Lung (tissue), 12 donors: ENCODE results near the gene DNAH3. TPM values are rescaled to one million over a fixed set of nuclear protein-coding genes. Genes with fewer than 3 reads are reported as not detected.

Experiments used
- ATAC-seq: fragments of 200-7000 bp; cut with Tn5 transposase; one replicate; pipeline ENCODE4 v1.9.1; 2020; ENCODE audit warnings: moderate number of reproducible peaks; ENCODE audit not compliant: insufficient read depth, low FRiP score
- DNase-seq, 3 donors: peaks; one replicate each; pipeline ENCODE4 v3.0.0-alpha.2; 2013 to 2017
- H3K27ac ChIP-seq, 2 donors: one replicate each; pipeline ENCODE4 v1.5.1; 2013; ENCODE audit warnings: mild to moderate bottlenecking in 2 of 2, moderate library complexity in 2 of 2, control low read depth in 1 of 2, inconsistent platforms in 1 of 2, low read depth in 1 of 2, low read length in 1 of 2
- H3K27me3 ChIP-seq, 3 donors: one replicate each; pipeline ENCODE4 v1.5.1; 2013; ENCODE audit warnings: low read length in 2 of 3; ENCODE audit not compliant: control insufficient read depth in 3 of 3, insufficient read depth in 3 of 3
- H3K36me3 ChIP-seq, 4 donors: one replicate each; pipeline ENCODE4 v1.5.1; 2013; ENCODE audit warnings: low read length in 4 of 4, mild to moderate bottlenecking in 1 of 4, moderate library complexity in 1 of 4; ENCODE audit not compliant: control insufficient read depth in 4 of 4, insufficient read depth in 4 of 4
- H3K4me1 ChIP-seq, 5 donors: one replicate each; pipeline ENCODE4 v1.5.1; 2013; ENCODE audit warnings: low read length in 5 of 5, mild to moderate bottlenecking in 2 of 5, moderate library complexity in 1 of 5; ENCODE audit not compliant: control insufficient read depth in 5 of 5, insufficient read depth in 5 of 5
- H3K4me3 ChIP-seq: one replicate; pipeline ENCODE4 v1.5.1; 2013; ENCODE audit warnings: mild to moderate bottlenecking, control low read depth, moderate library complexity
- H3K9ac ChIP-seq, 2 donors: one replicate each; pipeline ENCODE4 v1.5.1; 2013; ENCODE audit warnings: low read length in 2 of 2, control low read depth in 1 of 2; ENCODE audit not compliant: insufficient read depth in 1 of 2
- H3K9me3 ChIP-seq, 4 donors: one replicate each; pipeline ENCODE4 v1.5.1; 2013; ENCODE audit warnings: low read length in 3 of 4, mild to moderate bottlenecking in 1 of 4, moderate library complexity in 1 of 4; ENCODE audit not compliant: control insufficient read depth in 4 of 4, insufficient read depth in 3 of 4
- WGBS, 2 donors: extraction: QIAGEN DNeasy Blood & Tissue Kit; methylation state at CpG; one replicate each; pipeline ENCODE4 v1.1.7; 2013; 5-methylcytosine and 5-hydroxymethylcytosine counted together
- polyA plus RNA-seq, 2 donors: library from polyadenylated mRNA; stranded (reverse); fragments of 200-250 nt; gene quantifications; one replicate each; pipeline ENCODE4 v1.2.1, GENCODE V29; 2013
- total RNA-seq, 2 donors: library from RNA; depleted of rRNA in 1 of 2; stranded (reverse); fragments of >200 nt in 1 of 2; gene quantifications; one replicate each; pipeline ENCODE4 v1.2.1, GENCODE V29; 2014 to 2021
- TF ChIP-seq, protein P1 (sequence below): IDR thresholded peaks from 2 replicates; pipeline ENCODE4 v1.5.1; 2012; ENCODE audit warnings: mild to moderate bottlenecking; ENCODE audit errors: control extremely low read depth, extremely low read depth
- donor health status: control.
- donor health status: control.
- donor health status: Bipolar disorder and iron deficiency.
- donor health status: healthy.
- donor health status: DM: yes; HTN: yes; CAD: no.

Gene DNAH3
- total and polyA plus RNA-seq, 4 donors: 1.0 to 24.1 (median 12.8) TPM

DNA sequence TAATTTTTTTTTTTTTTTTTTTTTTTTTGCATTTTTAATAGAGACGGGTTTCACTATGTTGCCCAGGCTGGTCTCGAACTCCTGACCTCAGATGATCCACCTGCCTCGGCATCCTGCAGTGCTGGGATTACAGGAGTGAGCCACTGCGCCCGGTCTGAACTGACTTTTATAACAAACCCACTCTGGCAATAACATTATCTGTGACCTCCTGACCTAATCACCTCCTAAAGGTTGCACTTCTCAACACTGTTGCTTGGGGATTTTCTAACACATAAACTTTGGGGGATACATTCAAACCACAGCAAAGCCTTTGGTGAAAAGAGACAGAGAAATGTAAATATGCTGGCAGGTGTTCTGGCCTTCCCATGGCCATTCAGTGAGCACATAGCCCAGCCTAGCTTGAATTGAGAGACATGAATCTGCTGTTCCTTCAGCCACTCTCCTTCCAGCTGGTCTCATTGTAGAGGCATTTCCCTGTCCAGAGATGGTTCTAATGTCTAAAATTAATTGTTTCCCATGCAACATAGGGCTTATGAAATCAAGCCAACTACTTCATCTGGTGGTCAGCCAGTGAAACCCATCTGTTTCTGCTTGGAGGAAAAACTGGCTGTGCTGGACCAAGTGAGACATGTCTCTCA is 221.8 kb downstream of the DNAH3 start:
- no peaks in the 10 kb centered on the region for H3K27me3 ChIP-seq
- peaks cover 0 to 3% (median 0%) of the 10 kb centered on the region in 4 donors for H3K9me3 ChIP-seq
- peaks cover 0 to 9% (median 2%) of the 10 kb centered on the region in 4 donors for H3K36me3 ChIP-seq
- no peak overlapping the region for H3K4me3 ChIP-seq
- 91 to 97% methylated on average over 5 of the region's 5 CpGs for WGBS, 2 donors
- no peak overlapping the region for H3K9ac ChIP-seq
- H3K27ac ChIP-seq: no peak overlapping the region
- DNase-seq (no peak), ATAC-seq (no peak)
- TF ChIP-seq, protein P1, sequence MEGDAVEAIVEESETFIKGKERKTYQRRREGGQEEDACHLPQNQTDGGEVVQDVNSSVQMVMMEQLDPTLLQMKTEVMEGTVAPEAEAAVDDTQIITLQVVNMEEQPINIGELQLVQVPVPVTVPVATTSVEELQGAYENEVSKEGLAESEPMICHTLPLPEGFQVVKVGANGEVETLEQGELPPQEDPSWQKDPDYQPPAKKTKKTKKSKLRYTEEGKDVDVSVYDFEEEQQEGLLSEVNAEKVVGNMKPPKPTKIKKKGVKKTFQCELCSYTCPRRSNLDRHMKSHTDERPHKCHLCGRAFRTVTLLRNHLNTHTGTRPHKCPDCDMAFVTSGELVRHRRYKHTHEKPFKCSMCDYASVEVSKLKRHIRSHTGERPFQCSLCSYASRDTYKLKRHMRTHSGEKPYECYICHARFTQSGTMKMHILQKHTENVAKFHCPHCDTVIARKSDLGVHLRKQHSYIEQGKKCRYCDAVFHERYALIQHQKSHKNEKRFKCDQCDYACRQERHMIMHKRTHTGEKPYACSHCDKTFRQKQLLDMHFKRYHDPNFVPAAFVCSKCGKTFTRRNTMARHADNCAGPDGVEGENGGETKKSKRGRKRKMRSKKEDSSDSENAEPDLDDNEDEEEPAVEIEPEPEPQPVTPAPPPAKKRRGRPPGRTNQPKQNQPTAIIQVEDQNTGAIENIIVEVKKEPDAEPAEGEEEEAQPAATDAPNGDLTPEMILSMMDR: no peak
- no peaks in the 10 kb centered on the region for H3K4me1 ChIP-seq

DNA sequence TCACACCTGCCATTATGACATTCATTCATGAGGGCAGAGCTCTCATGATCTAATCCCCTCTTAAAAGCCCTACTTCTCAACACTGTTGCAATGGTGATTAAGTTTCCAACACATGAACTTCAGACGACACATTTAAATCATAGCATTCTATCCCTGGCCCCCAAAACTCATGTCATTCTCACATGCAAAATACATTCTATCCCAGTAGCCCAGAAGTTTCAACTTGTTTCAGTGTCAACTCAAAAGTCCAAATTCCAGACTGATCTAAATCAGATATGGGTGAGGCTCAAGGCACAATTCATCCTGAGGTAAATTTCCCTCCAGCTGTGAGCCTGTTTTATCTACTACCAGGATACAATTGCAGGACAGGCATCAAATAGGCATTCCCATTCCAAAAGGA is 224.9 kb downstream of the DNAH3 start:
- Histone ChIP-seq H3K27me3 (no peaks in the 10 kb centered on the region), H3K36me3 (peaks cover 0 to 11% (median 2%) of the 10 kb centered on the region in 4 donors), H3K4me3 (no peak overlapping the region), H3K9me3 (peaks cover 0 to 3% (median 0%) of the 10 kb centered on the region in 4 donors), H3K9ac (no peak overlapping the region), H3K27ac (no peak overlapping the region), H3K4me1 (no peaks in the 10 kb centered on the region)
- no peak for ATAC-seq
- no peak for DNase-seq
- 100% methylated on average over 1 of the region's 1 CpG for WGBS, 2 donors
- TF ChIP-seq, protein P1: no peak

DNA sequence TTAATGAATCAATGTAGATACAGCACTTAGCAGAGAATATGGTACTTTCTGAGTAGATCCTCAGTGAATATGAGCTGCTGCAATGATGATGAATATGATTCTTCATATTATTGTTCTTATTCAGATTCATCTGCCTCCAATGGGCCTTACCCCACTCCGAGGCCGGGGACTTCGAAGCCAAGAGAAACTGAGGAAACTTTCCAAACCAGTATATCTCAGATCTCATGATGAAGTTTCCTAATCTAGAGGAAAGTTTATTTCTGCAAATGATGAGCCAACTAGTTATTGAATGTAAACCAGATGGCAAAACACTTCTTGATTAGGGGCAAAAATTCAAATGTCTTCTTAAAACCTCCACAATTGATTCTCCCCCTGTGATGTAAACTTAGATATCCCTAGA is 226.8 kb downstream of the DNAH3 start:
- DNase-seq: no peak
- no peak for ATAC-seq
- H3K4me3 ChIP-seq: no peak overlapping the region
- H3K9me3 ChIP-seq: peaks cover 0 to 3% (median 0%) of the 10 kb centered on the region in 4 donors
- peaks cover 0 to 3% (median 0%) of the 10 kb centered on the region in 5 donors for H3K4me1 ChIP-seq
- no peak overlapping the region for H3K9ac ChIP-seq
- peaks cover 0 to 14% (median 4%) of the 10 kb centered on the region in 4 donors for H3K36me3 ChIP-seq
- H3K27ac ChIP-seq: no peak overlapping the region
- TF ChIP-seq, protein P1: no peak
- no peaks in the 10 kb centered on the region for H3K27me3 ChIP-seq
- WGBS, 2 donors: 88 to 90% methylated on average over 3 of the region's 3 CpGs
